Suprapubic skin (tissue), 4 donors: ENCODE results near the gene RAB3D. TPM values are rescaled to one million over a fixed set of nuclear protein-coding genes. Genes with fewer than 3 reads are reported as not detected.

Source experiments
- DNase-seq, 2 donors: peaks; one replicate each; pipeline ENCODE4 v3.0.0-alpha.2; 2019; ENCODE audit warnings: low spot score in 2 of 2
- H3K27ac ChIP-seq: fragments of 200-600 bp; sonication (generic); one replicate; pipeline ENCODE4 v1.5.1; 2019
- H3K27me3 ChIP-seq: fragments of 200-600 bp; sonication (generic); one replicate; pipeline ENCODE4 v1.5.1; 2019
- H3K36me3 ChIP-seq: fragments of 200-600 bp; sonication (generic); one replicate; pipeline ENCODE4 v1.5.1; 2019
- H3K4me1 ChIP-seq: fragments of 200-600 bp; sonication (generic); one replicate; pipeline ENCODE4 v1.5.1; 2019
- H3K4me3 ChIP-seq: fragments of 200-600 bp; sonication (generic); one replicate; pipeline ENCODE4 v1.5.1; 2019; ENCODE audit warnings: mild to moderate bottlenecking
- H3K9me3 ChIP-seq: fragments of 200-600 bp; sonication (generic); one replicate; pipeline ENCODE4 v1.5.1; 2019
- CTCF ChIP-seq, 2 donors: fragments of 200-600 bp in 1 of 2; fragments of 450-650 bp in 1 of 2; sonication (generic) in 1 of 2; IDR thresholded peaks; one replicate each; pipeline ENCODE4 v1.5.1; 2016 to 2019; ENCODE audit warnings: antibody characterized with exemption in 2 of 2, mild to moderate bottlenecking in 1 of 2, moderate library complexity in 1 of 2
- EP300 ChIP-seq: sonication (generic); formaldehyde crosslinking; IDR thresholded peaks from one replicate; pipeline ENCODE4 v1.6.1; 2017; ENCODE audit warnings: antibody characterized with exemption
- POLR2A ChIP-seq, 2 donors: fragments of 450-650 bp; IDR thresholded peaks; one replicate each; pipeline ENCODE4 v1.6.1; 2017; ENCODE audit warnings: antibody characterized with exemption in 2 of 2, mild to moderate bottlenecking in 2 of 2, moderate library complexity in 2 of 2
- POLR2AphosphoS5 ChIP-seq, 3 donors: sonication (generic); formaldehyde crosslinking; IDR thresholded peaks; one replicate each; pipeline ENCODE4 v1.6.1; 2017; ENCODE audit warnings: antibody characterized with exemption in 3 of 3
- WGBS: methylation state at CpG from one replicate; pipeline ENCODE4 v1.1.5; 2018; 5-methylcytosine and 5-hydroxymethylcytosine counted together
- total RNA-seq, 4 donors: library from RNA; depleted of rRNA; stranded (reverse); fragments of >200 nt; gene quantifications; one replicate each; pipeline ENCODE4 v1.1.0, GENCODE V29; 2016

RAB3D gene
- total RNA-seq, 4 donors from 2014 or later, result 68.7 to 132 (median 98.3) TPM

GRCh38 chr19:11304936-11305335 lies 34.5 kb downstream of the RAB3D start:
- no peak for TF ChIP-seq EP300
- TF ChIP-seq POLR2A (IDR thresholded peaks at IDR 0.05), result no peak
- no peak for TF ChIP-seq CTCF (IDR thresholded peaks at IDR 0.05)
- no peak for TF ChIP-seq POLR2AphosphoS5 (IDR thresholded peaks at IDR 0.05)
- Histone ChIP-seq H3K27ac (no peak overlapping the region), H3K36me3 (no peaks in the 10 kb centered on the region), H3K4me3 (no peak overlapping the region), H3K27me3 (no peaks in the 10 kb centered on the region), H3K4me1 (no peaks in the 10 kb centered on the region), H3K9me3 (no peaks in the 10 kb centered on the region)
- DNase-seq, result no peak
- 66% methylated on average over 5 of the region's 5 CpGs for WGBS

- Histone ChIP-seq H3K9me3 (no peaks in the 10 kb centered on the region), H3K27me3 (no peaks in the 10 kb centered on the region), H3K36me3 (no peaks in the 10 kb centered on the region), H3K4me3 (no peak overlapping the region), H3K27ac (no peak overlapping the region), H3K4me1 (peaks cover 5% of the 10 kb centered on the region)
- DNase-seq, result no peak
- no peak for TF ChIP-seq CTCF (IDR thresholded peaks at IDR 0.05)
- TF ChIP-seq EP300, result no peak
- TF ChIP-seq POLR2A (IDR thresholded peaks at IDR 0.05), result no peak
- TF ChIP-seq POLR2AphosphoS5 (IDR thresholded peaks at IDR 0.05), result no peak
- WGBS, result 79% methylated on average over 11 of the region's 11 CpGs
Measured at GRCh38 chr19:11300811-11301120, 38.7 kb downstream of the RAB3D start.

- Histone ChIP-seq H3K27me3 (no peaks in the 10 kb centered on the region), H3K27ac (no peak overlapping the region), H3K9me3 (no peaks in the 10 kb centered on the region), H3K4me1 (peaks cover 7% of the 10 kb centered on the region), H3K4me3 (no peak overlapping the region), H3K36me3 (no peaks in the 10 kb centered on the region)
- WGBS, result 62% methylated on average over 8 of the region's 8 CpGs
- DNase-seq, result no peak
- TF ChIP-seq POLR2A (IDR thresholded peaks at IDR 0.05), result no peak
- no peak for TF ChIP-seq POLR2AphosphoS5 (IDR thresholded peaks at IDR 0.05)
- TF ChIP-seq EP300, result no peak
- TF ChIP-seq CTCF (IDR thresholded peaks at IDR 0.05), result no peak
Measured at GRCh38 chr19:11299946-11300810, 39.3 kb downstream of the RAB3D start.

GRCh38 chr19:11296264-11296663 lies 43.2 kb downstream of the RAB3D start:
- Histone ChIP-seq H3K9me3 (no peaks in the 10 kb centered on the region), H3K27me3 (no peaks in the 10 kb centered on the region), H3K4me3 (no peak overlapping the region), H3K36me3 (no peaks in the 10 kb centered on the region), H3K27ac (no peak overlapping the region), H3K4me1 (peaks cover 12% of the 10 kb centered on the region)
- TF ChIP-seq CTCF (IDR thresholded peaks at IDR 0.05) (no peak), POLR2AphosphoS5 (IDR thresholded peaks at IDR 0.05) (no peak), POLR2A (IDR thresholded peaks at IDR 0.05) (no peak), EP300 (no peak)
- DNase-seq, result no peak
- 43% methylated on average over 7 of the region's 7 CpGs for WGBS

- DNase-seq, result no peak
- H3K27me3 ChIP-seq, result no peaks in the 10 kb centered on the region
- H3K4me1 ChIP-seq, result peaks cover 12% of the 10 kb centered on the region
- no peaks in the 10 kb centered on the region for H3K36me3 ChIP-seq
- no peak for TF ChIP-seq POLR2AphosphoS5 (IDR thresholded peaks at IDR 0.05)
- TF ChIP-seq POLR2A (IDR thresholded peaks at IDR 0.05), result no peak
- no peak for TF ChIP-seq CTCF (IDR thresholded peaks at IDR 0.05)
- TF ChIP-seq EP300, result no peak
- H3K27ac ChIP-seq, result no peak within 1 kb of the TSS
- H3K9me3 ChIP-seq, result no peaks in the 10 kb centered on the region
- 71% methylated on average over 6 of the region's 8 CpGs for WGBS
- no peak within 1 kb of the TSS for H3K4me3 ChIP-seq
Measured at GRCh38 chr19:11295665-11296245, 43.7 kb downstream of the RAB3D start, which contains the start of gene TSPAN16. Gene TSPAN16, plus strand, starts transcription at chr19:11296160. Its CDS starts 138 bp downstream, at chr19:11296298.
